ENCODE data around the gene ATP11B.

GRCh38 chr3:182760576-182761164, 32.6 kb upstream of the ATP11B start:
- TF ChIP-seq TCF12 (IDR thresholded peaks at IDR 0.05; ENCODE audit: low read depth) (no peak), CREB1 (IDR thresholded peaks at IDR 0.05; ENCODE audit: low read depth) (no peak)
